Stimulated activated CD8-positive, alpha-beta memory T cell treated with anti-CD3 and anti-CD28 coated beads, Interleukin-12 subunit alpha, Interleukin-12 subunit beta, amount 100 ng/mL, for 24 hours (primary cell): ENCODE measurements around the gene ADCK2.
A peak's percentile ranks its signal among the peaks of the same experiment; 100 is the strongest.
"Not testable (repeated sequence)": the region's sequence is repeated elsewhere in the genome, so short reads cannot be mapped to it uniquely, and the experiment has no call there.

Source experiments
- DNase-seq: peaks from one replicate; pipeline ENCODE4 v3.0.0-alpha.2; 2020; ENCODE audit errors: extremely low read depth

ADCK2 gene

GRCh38 chr7:140672382-140673062, at the start of gene ADCK2:
ADCK2 (plus strand) TSS chr7:140672945; CDS start chr7:140673331, 386 bp downstream.
- DNase-seq: peak; percentile 25

- no peak for DNase-seq
Observed at GRCh38 chr7:140623980-140624379, 48.8 kb upstream of the ADCK2 start.

- no peak for DNase-seq
Observed at GRCh38 chr7:140624392-140625191, 48.2 kb upstream of the ADCK2 start.

GRCh38 chr7:140625192-140625558, 47.6 kb upstream of the ADCK2 start:
- DNase-seq: not testable (repeated sequence)

- DNase-seq: no peak
Observed at GRCh38 chr7:140625908-140626868, 46.6 kb upstream of the ADCK2 start.

GRCh38 chr7:140631021-140631420, 41.7 kb upstream of the ADCK2 start:
- DNase-seq: no peak

GRCh38 chr7:140631602-140632001, 41.1 kb upstream of the ADCK2 start:
- DNase-seq: no peak

GRCh38 chr7:140635345-140635744, 37.4 kb upstream of the ADCK2 start:
- no peak for DNase-seq

- DNase-seq: no peak
Observed at GRCh38 chr7:140635816-140636215, 36.9 kb upstream of the ADCK2 start.

GRCh38 chr7:140637400-140637799, 35.3 kb upstream of the ADCK2 start:
- DNase-seq: no peak

- no peak for DNase-seq
Observed at GRCh38 chr7:140638173-140638791, 34.5 kb upstream of the ADCK2 start.

- DNase-seq: no peak
Observed at GRCh38 chr7:140639366-140640053, 33.2 kb upstream of the ADCK2 start.

- DNase-seq: no peak
Observed at GRCh38 chr7:140640060-140640637, 32.6 kb upstream of the ADCK2 start.

- no peak for DNase-seq
Observed at GRCh38 chr7:140640727-140641523, 31.8 kb upstream of the ADCK2 start, which contains the start of gene DENND2A. DENND2A (minus strand) TSS chr7:140640813; CDS start chr7:140602397, 38,416 bp downstream.

- no peak for DNase-seq
Observed at GRCh38 chr7:140641524-140642195, 31.1 kb upstream of the ADCK2 start.

GRCh38 chr7:140643416-140643815, 29.3 kb upstream of the ADCK2 start:
- DNase-seq: no peak

- DNase-seq: not testable (repeated sequence)
Observed at GRCh38 chr7:140644761-140645160, 28.0 kb upstream of the ADCK2 start.

GRCh38 chr7:140645166-140645900, 27.4 kb upstream of the ADCK2 start:
- DNase-seq: no peak
